ENCODE measurements around the gene DEFB116.
"Not testable (repeated sequence)": the region's sequence is repeated elsewhere in the genome, so short reads cannot be mapped to it uniquely, and the experiment has no call there.

The DEFB116 gene, protein sequence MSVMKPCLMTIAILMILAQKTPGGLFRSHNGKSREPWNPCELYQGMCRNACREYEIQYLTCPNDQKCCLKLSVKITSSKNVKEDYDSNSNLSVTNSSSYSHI

DNA sequence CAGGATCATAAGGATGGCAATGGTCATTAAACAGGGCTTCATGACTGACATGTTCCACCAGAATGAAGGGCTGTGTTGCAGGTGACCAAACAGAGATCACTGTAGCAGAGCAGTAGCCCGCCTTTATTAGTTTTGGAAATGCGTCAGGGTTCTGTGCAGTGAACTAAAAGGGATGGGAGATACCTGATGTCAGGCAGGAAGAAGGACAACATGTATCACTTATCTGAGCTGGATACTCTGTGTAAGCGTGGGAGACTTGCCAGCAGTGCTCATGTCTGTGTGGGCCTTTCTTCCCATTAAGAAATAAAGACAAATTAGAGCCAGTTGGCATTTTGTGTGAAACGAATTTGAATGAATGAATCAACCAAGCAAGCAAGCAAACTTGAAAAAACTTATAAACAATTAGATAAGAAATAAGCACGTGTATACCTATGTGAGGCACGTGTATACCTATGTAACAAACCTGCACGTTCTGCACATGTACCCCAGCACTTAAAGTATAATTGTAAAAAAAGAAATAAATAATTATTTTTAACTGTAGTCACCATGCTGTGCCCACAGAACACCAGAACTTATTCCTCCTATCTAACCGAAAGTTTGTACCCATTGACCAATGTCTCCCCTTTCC, at the start of gene DEFB116:
Gene DEFB116 (minus strand): TSS at position 51 of the 628 bp plus-strand sequence. CDS start 0 bp downstream, at position 51.
- no peaks in the 10 kb centered on the region for H3K36me3 ChIP-seq
- H3K9me3 ChIP-seq (replicated peaks in 1 of 11) = peaks cover 12 to 38% (median 25%) of the 10 kb centered on the region in 11 experiments
- no peaks in the 10 kb centered on the region for H4K20me1 ChIP-seq
- no peaks in the 10 kb centered on the region for H3K4me1 ChIP-seq
- no peak within 1 kb of the TSS for H3K4me3 ChIP-seq
- H3K9ac ChIP-seq = no peak within 1 kb of the TSS
- H3K27me3 ChIP-seq = no peaks in the 10 kb centered on the region
- no peak within 1 kb of the TSS for H3K27ac ChIP-seq
- no peak within 1 kb of the TSS for H3K4me2 ChIP-seq
- TF ChIP-seq Cebpa-rat (IDR thresholded peaks at IDR 0.05) = no peak

DNA sequence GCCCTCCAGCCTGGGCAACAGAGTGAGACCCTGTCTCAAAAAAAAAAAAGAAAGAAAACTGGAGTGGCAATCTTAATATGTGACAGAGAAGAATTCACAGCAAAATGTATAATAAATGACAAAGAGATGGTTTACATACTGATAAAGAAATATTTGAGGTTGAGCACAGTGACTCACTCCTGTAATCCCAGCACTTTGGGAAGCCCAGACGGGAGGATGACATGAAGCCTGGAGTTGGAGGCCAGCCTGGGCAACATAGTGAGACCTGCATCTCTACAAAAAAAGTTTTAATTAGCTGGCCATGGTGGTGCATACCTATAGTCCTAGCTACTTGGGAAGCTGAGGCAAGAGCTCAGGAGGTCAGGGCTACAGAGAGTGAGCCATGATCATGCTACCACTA, 47.6 kb upstream of the DEFB116 start:
- H3K9me3 ChIP-seq (replicated peaks in 1 of 11) = no peaks in the 10 kb centered on the region; a peak in 1 of 22 replicates
- no peak overlapping the region for H3K27ac ChIP-seq
- no peaks in the 10 kb centered on the region for H3K36me3 ChIP-seq
- H4K20me1 ChIP-seq = no peaks in the 10 kb centered on the region
- H3K4me3 ChIP-seq = no peak overlapping the region
- no peak overlapping the region for H3K4me2 ChIP-seq
- TF ChIP-seq Cebpa-rat (IDR thresholded peaks at IDR 0.05) = no peak
- H3K27me3 ChIP-seq = no peaks in the 10 kb centered on the region
- no peaks in the 10 kb centered on the region for H3K4me1 ChIP-seq
- no peak overlapping the region for H3K9ac ChIP-seq

DNA sequence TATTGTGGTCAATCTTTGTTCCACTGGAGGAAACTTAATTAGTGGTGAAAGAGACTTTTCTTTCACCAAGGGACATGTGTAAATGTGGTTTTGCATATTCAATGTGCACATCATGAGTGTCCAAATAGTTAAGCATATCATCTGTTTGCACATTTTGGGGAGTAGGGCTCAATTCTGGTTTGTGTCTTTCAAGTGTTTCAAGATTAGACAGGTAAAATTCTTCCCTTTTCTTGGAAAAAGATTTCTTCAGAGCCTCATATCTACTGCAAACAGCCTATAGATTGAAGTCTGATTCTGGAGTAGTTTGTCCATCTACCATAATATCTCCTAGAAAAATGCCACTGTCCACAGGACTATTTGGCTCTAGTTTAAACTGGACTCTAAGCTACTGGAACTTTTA, 33.1 kb upstream of the DEFB116 start:
- Histone ChIP-seq H3K4me1 (no peaks in the 10 kb centered on the region), H3K36me3 (no peaks in the 10 kb centered on the region), H4K20me1 (no peaks in the 10 kb centered on the region), H3K27me3 (no peaks in the 10 kb centered on the region), H3K27ac (no peak overlapping the region), H3K9me3 (replicated peaks in 1 of 11) (peaks cover 0 to 12% (median 4%) of the 10 kb centered on the region in 11 experiments; a peak in 9 of 22 replicates), H3K9ac (no peak overlapping the region), H3K4me2 (no peak overlapping the region), H3K4me3 (no peak overlapping the region)
- TF ChIP-seq Cebpa-rat (IDR thresholded peaks at IDR 0.05) = no peak

DNA sequence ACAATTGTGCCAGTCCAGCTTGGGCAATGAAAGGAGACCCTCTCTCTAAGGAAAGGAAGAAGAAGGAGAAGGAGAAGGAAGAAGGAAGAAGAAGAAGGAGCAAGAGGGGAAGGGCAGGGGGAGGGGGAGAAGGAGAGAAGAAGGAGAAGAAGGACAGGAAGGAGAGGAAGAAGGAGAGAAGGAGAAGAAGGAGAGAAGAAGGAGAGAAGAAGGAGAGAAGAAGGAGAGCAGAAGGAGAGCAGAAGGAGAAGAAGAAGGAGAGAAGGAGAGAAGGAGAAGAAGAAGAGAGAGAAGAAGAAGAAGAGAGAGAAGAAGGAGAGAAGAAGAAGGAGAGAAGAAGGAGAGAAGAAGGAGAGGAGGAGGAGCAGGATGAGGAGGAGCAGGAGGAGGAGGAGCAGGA, 22.5 kb upstream of the DEFB116 start:
- no peaks in the 10 kb centered on the region for H3K4me1 ChIP-seq
- H4K20me1 ChIP-seq = no peaks in the 10 kb centered on the region
- no peak for TF ChIP-seq Cebpa-rat (IDR thresholded peaks at IDR 0.05)
- no peak overlapping the region for H3K27ac ChIP-seq
- H3K9me3 ChIP-seq (replicated peaks in 1 of 11) = peaks cover 0 to 13% (median 4%) of the 10 kb centered on the region in 11 experiments; a peak in 12 of 22 replicates
- no peak overlapping the region for H3K4me2 ChIP-seq
- no peak overlapping the region for H3K4me3 ChIP-seq
- H3K27me3 ChIP-seq = no peaks in the 10 kb centered on the region
- no peaks in the 10 kb centered on the region for H3K36me3 ChIP-seq
- H3K9ac ChIP-seq = no peak overlapping the region

DNA sequence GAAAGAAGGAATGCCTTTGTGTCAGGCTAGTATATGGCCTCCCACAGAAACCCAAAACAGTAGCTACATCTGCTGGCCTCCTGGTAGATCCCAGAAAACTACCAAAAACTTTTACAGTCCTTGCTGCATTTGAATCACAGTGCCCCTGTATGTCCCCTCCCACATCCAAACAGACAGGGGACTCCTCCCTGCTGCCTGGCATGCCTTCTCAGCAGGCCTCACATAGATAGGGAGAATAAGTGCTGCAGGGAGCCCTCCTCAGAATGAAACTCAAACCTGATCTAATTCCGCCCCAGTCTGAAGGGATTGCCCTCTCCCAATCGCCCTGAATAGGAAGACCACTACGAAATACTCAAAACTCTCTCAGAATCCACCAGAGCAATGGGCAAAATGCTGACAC, 14.1 kb upstream of the DEFB116 start:
- no peaks in the 10 kb centered on the region for H3K4me1 ChIP-seq
- no peak for TF ChIP-seq Cebpa-rat (IDR thresholded peaks at IDR 0.05)
- H3K4me3 ChIP-seq = no peak overlapping the region
- H3K36me3 ChIP-seq = no peaks in the 10 kb centered on the region
- H3K27me3 ChIP-seq = no peaks in the 10 kb centered on the region
- no peak overlapping the region for H3K9ac ChIP-seq
- H3K4me2 ChIP-seq = no peak overlapping the region
- H3K9me3 ChIP-seq (replicated peaks in 1 of 11) = peaks cover 30 to 51% (median 36%) of the 10 kb centered on the region in 11 experiments
- H4K20me1 ChIP-seq = no peaks in the 10 kb centered on the region
- no peak overlapping the region for H3K27ac ChIP-seq

DNA sequence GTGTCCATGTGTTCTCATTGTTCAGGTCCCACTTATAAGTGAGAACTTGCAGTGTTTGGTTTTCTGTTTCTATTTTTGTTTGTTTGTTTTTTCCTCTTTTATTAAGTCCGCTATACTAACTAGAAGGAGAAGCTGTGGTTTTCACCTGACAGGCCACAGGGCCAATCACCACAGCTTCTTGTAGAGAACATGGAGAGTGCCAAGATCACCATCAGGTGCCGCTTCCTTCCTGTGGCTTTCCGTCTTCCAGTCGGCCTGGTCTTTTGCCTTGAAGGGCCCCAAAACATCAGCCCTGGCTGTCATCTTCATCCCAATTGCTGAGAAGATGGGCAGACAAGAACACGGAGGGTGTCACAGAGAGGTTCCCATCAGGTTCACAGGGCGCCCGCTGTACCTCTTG, 23.4 kb downstream of the DEFB116 start:
- Histone ChIP-seq H3K4me3 (peak overlapping the region in 3 of 10 experiments; percentile 10 to 19 (median 12); a peak in 2 of 20 replicates), H3K4me1 (peaks cover 0 to 34% (median 21%) of the 10 kb centered on the region in 10 experiments; a peak in 15 of 20 replicates), H3K4me2 (peak overlapping the region in 9 of 11 experiments; percentile 29 to 86 (median 75); a peak in 16 of 22 replicates), H3K9me3 (replicated peaks in 1 of 11) (peaks cover 49 to 92% (median 81%) of the 10 kb centered on the region in 11 experiments)
- H3K9ac ChIP-seq, H3K36me3 ChIP-seq, H3K27ac ChIP-seq, H3K27me3 ChIP-seq, H4K20me1 ChIP-seq: not testable (repeated sequence)

DNA sequence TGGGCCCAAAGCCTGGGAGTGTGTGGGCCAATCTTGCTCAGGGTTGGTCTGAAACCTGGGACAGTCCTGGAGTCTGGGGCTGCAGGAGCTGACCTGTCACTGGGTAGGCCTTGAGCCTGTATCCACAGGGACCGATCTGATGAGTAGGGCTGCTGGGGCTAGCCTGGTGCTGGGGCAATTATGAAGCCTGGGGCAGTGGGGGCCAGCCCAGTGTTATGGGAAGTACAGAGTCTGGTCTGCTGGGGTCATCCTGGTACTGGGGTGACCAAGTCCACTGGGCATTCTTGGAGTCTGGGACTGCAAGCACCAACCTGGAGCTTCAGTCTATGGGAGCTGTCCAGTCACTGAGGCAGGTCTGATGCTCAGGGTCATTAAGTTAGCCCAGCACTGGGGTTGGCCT, 30.2 kb downstream of the DEFB116 start:
- no peak overlapping the region for H3K9ac ChIP-seq
- H4K20me1 ChIP-seq = no peaks in the 10 kb centered on the region
- no peaks in the 10 kb centered on the region for H3K4me1 ChIP-seq
- H3K9me3 ChIP-seq (replicated peaks in 1 of 11) = peaks cover 54 to 95% (median 81%) of the 10 kb centered on the region in 11 experiments
- H3K4me2 ChIP-seq = no peak overlapping the region
- peaks cover 0 to 7% (median 0%) of the 10 kb centered on the region in 11 experiments; a peak in 2 of 22 replicates for H3K36me3 ChIP-seq
- H3K27me3 ChIP-seq = no peaks in the 10 kb centered on the region
- TF ChIP-seq Cebpa-rat (IDR thresholded peaks at IDR 0.05) = no peak
- H3K27ac ChIP-seq = no peak overlapping the region
- no peak overlapping the region for H3K4me3 ChIP-seq

DNA sequence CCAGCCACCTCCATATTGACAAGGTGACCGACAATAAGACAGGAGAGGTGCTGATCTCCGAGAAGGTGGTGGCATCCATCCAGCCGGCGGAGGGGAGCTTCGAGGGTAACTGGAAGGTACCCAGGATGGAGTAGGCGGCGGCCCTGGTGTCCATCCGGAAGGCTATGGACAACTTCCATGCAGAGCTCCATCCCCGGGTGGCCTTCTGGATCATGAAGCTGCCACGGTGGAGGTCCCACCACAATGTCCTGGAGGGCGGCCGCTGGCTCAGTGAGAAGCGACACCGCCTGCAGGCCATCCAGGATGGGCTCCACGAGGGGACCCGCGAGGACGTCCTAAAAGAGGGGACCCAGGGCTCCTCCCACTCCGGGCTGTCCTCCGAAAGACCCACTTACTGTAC, 33.9 kb downstream of the DEFB116 start:
- H3K4me2 ChIP-seq = no peak overlapping the region
- no peak overlapping the region for H3K9ac ChIP-seq
- TF ChIP-seq Cebpa-rat (IDR thresholded peaks at IDR 0.05) = no peak
- no peaks in the 10 kb centered on the region for H4K20me1 ChIP-seq
- no peaks in the 10 kb centered on the region for H3K27me3 ChIP-seq
- H3K4me1 ChIP-seq = peaks cover 0 to 15% (median 8%) of the 10 kb centered on the region in 10 experiments; a peak in 15 of 20 replicates
- peaks cover 0 to 20% (median 3%) of the 10 kb centered on the region in 11 experiments; a peak in 8 of 22 replicates for H3K36me3 ChIP-seq
- H3K27ac ChIP-seq = no peak overlapping the region
- H3K4me3 ChIP-seq = no peak overlapping the region
- H3K9me3 ChIP-seq (replicated peaks in 1 of 11) = peaks cover 69 to 94% (median 81%) of the 10 kb centered on the region in 11 experiments

DNA sequence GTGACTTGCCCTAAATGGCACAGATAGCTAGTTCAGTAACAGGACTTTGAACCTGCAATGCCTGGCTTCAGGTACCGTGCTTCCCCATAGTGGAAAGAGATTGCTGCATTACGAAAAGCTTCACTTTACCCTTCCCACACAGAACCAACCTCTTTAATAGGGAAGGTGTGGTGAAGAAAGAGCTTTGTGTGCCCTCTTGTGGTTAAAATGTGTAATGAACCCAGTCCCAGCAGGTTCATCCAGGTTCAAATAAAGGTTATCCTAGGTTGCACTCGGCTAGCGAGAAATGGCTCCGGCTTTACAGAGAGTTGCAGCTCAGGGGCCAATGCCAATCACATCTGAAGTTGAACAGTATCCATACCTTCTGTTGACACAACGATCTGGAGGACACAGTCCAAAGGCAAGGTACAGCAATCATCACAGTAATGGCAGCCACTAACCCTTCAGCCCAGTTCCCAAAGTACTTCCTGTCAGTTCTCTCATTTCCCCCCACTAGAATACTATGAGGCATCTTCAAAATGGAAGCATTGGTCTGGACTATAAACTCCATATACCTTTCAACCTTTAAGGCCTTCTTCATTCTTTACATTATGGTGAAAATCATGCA, 48.0 kb downstream of the DEFB116 start:
- Histone ChIP-seq H3K27me3 (no peaks in the 10 kb centered on the region), H3K36me3 (no peaks in the 10 kb centered on the region), H3K9ac (no peak overlapping the region), H3K4me2 (no peak overlapping the region), H3K9me3 (replicated peaks in 1 of 11) (peaks cover 0 to 22% (median 8%) of the 10 kb centered on the region in 11 experiments; a peak in 11 of 22 replicates), H3K4me3 (no peak overlapping the region), H4K20me1 (no peaks in the 10 kb centered on the region), H3K27ac (no peak overlapping the region), H3K4me1 (peaks cover 0 to under 1% (median 0%) of the 10 kb centered on the region in 10 experiments; a peak in 4 of 20 replicates)
- TF ChIP-seq Cebpa-rat (IDR thresholded peaks at IDR 0.05) = no peak

Measured in BLaER1 treated with 17β-estradiol and CSF1 and Interleukin-3, amounts not matched to agents 10 nM and 100 nM (cell line).